GM18907 (cell line): Measurements from ENCODE around the gene F9.
"Not testable (repeated sequence)": the region's sequence is repeated elsewhere in the genome, so short reads cannot be mapped to it uniquely, and the experiment has no call there.

Source experiments
- ATAC-seq: cut with Tn5 transposase; IDR thresholded peaks from one replicate; pipeline ENCODE4 v1.9.1; 2021; ENCODE audit warnings: mild to moderate bottlenecking, moderate library complexity; ENCODE audit not compliant: unreplicated experiment

Gene F9

GRCh38 chrX:139530550-139530949 is at the start of gene F9:
Gene F9 (plus strand): TSS chrX:139530739. CDS start chrX:139530765, 26 bp downstream.
- no peak for ATAC-seq

- no peak for ATAC-seq
Measured at GRCh38 chrX:139483699-139484098, 46.8 kb upstream of the F9 start.

GRCh38 chrX:139484591-139484990 is 45.9 kb upstream of the F9 start:
- no peak for ATAC-seq

GRCh38 chrX:139495324-139495723 is 35.2 kb upstream of the F9 start:
- ATAC-seq = no peak

GRCh38 chrX:139506333-139506732 is 24.2 kb upstream of the F9 start:
- ATAC-seq = no peak

- no peak for ATAC-seq
Measured at GRCh38 chrX:139508099-139508498, 22.4 kb upstream of the F9 start.

- no peak for ATAC-seq
Measured at GRCh38 chrX:139518475-139518874, 12.1 kb upstream of the F9 start.

GRCh38 chrX:139528829-139529228 is 1.7 kb upstream of the F9 start:
- not testable (repeated sequence) for ATAC-seq

- ATAC-seq = no peak
Measured at GRCh38 chrX:139532834-139533233, 2.3 kb downstream of the F9 start.

- no peak for ATAC-seq
Measured at GRCh38 chrX:139533444-139533843, 2.9 kb downstream of the F9 start.

GRCh38 chrX:139538907-139539790 is 8.6 kb downstream of the F9 start:
- ATAC-seq = peak; percentile 83

GRCh38 chrX:139542652-139543051 is 12.1 kb downstream of the F9 start:
- no peak for ATAC-seq

GRCh38 chrX:139543920-139544319 is 13.4 kb downstream of the F9 start:
- ATAC-seq = no peak

GRCh38 chrX:139544591-139544990 is 14.1 kb downstream of the F9 start:
- no peak for ATAC-seq

- ATAC-seq = peak; percentile 36
Measured at GRCh38 chrX:139554376-139554775, 23.8 kb downstream of the F9 start.

GRCh38 chrX:139554991-139555675 is 24.6 kb downstream of the F9 start:
- ATAC-seq = no peak

- ATAC-seq = peak; percentile 85
Measured at GRCh38 chrX:139559383-139560042, 29.0 kb downstream of the F9 start.

GRCh38 chrX:139560221-139560620 is 29.7 kb downstream of the F9 start:
- no peak for ATAC-seq

- no peak for ATAC-seq
Measured at GRCh38 chrX:139563251-139563650, 32.7 kb downstream of the F9 start.

GRCh38 chrX:139566981-139567380 is 36.4 kb downstream of the F9 start:
- no peak for ATAC-seq

GRCh38 chrX:139581068-139581467 is 50.5 kb downstream of the F9 start:
- no peak for ATAC-seq

- no peak for ATAC-seq
Measured at GRCh38 chrX:139585613-139586012, 55.1 kb downstream of the F9 start.
